ENCODE measurements around the gene DOC2B. TPM values are rescaled to one million over a fixed set of nuclear protein-coding genes. Genes with fewer than 3 reads are reported as not detected.

DOC2B gene
- total RNA-seq, 1 donor from 2014 or later: 0.32 TPM

GRCh38 chr17:178292-179065 lies 3.0 kb downstream of the DOC2B start:
- H3K9me3 Mint-ChIP-seq (ENCODE audit: low read depth): no peaks in the 10 kb centered on the region
- peaks cover 6% of the 10 kb centered on the region for H3K4me1 Mint-ChIP-seq (ENCODE audit: low read depth)
- no peak for DNase-seq (ENCODE audit: low spot score)
- peaks cover 30% of the 10 kb centered on the region for H3K27me3 Mint-ChIP-seq (ENCODE audit: low read depth)
- no peak for TF ChIP-seq CTCF (IDR thresholded peaks at IDR 0.05)
- no peak overlapping the region for H3K4me3 Mint-ChIP-seq (ENCODE audit: unreplicated experiment)
- no peaks in the 10 kb centered on the region for H3K36me3 Mint-ChIP-seq (ENCODE audit: low read depth)
- H3K27ac Mint-ChIP-seq (ENCODE audit: unreplicated experiment): no peak overlapping the region

- peaks cover 6% of the 10 kb centered on the region for H3K4me1 Mint-ChIP-seq (ENCODE audit: low read depth)
- TF ChIP-seq CTCF (IDR thresholded peaks at IDR 0.05): no peak
- DNase-seq (ENCODE audit: low spot score): no peak
- peaks cover 23% of the 10 kb centered on the region for H3K27me3 Mint-ChIP-seq (ENCODE audit: low read depth)
- no peak overlapping the region for H3K4me3 Mint-ChIP-seq (ENCODE audit: unreplicated experiment)
- H3K36me3 Mint-ChIP-seq (ENCODE audit: low read depth): no peaks in the 10 kb centered on the region
- H3K9me3 Mint-ChIP-seq (ENCODE audit: low read depth): no peaks in the 10 kb centered on the region
- H3K27ac Mint-ChIP-seq (ENCODE audit: unreplicated experiment): no peak overlapping the region
These were observed 3.7 kb downstream of the DOC2B start for GRCh38 chr17:177762-178161.

- H3K27me3 Mint-ChIP-seq (ENCODE audit: low read depth): peaks cover 20% of the 10 kb centered on the region
- TF ChIP-seq CTCF (IDR thresholded peaks at IDR 0.05): no peak
These were observed 4.3 kb downstream of the DOC2B start for GRCh38 chr17:177155-177554.

GRCh38 chr17:173166-173911 lies 8.1 kb downstream of the DOC2B start:
- DNase-seq (ENCODE audit: low spot score): no peak
- Mint-ChIP-seq H3K4me1 (ENCODE audit: low read depth) (no peaks in the 10 kb centered on the region), H3K36me3 (ENCODE audit: low read depth) (no peaks in the 10 kb centered on the region), H3K27ac (ENCODE audit: unreplicated experiment) (no peak overlapping the region), H3K27me3 (ENCODE audit: low read depth) (peaks cover 18% of the 10 kb centered on the region), H3K4me3 (ENCODE audit: unreplicated experiment) (no peak overlapping the region), H3K9me3 (ENCODE audit: low read depth) (no peaks in the 10 kb centered on the region)
- TF ChIP-seq CTCF (IDR thresholded peaks at IDR 0.05): no peak

More at GRCh38 chr17:177155-177554, 4.3 kb downstream of the DOC2B start:
- Mint-ChIP-seq H3K4me3 (ENCODE audit: unreplicated experiment) (no peak overlapping the region), H3K27ac (ENCODE audit: unreplicated experiment) (no peak overlapping the region), H3K36me3 (ENCODE audit: low read depth) (no peaks in the 10 kb centered on the region), H3K4me1 (ENCODE audit: low read depth) (peaks cover 4% of the 10 kb centered on the region), H3K9me3 (ENCODE audit: low read depth) (no peaks in the 10 kb centered on the region)
- DNase-seq (ENCODE audit: low spot score): no peak

GRCh38 chr17:172401-172800 lies 9.0 kb downstream of the DOC2B start:
- Mint-ChIP-seq H3K27ac (ENCODE audit: unreplicated experiment) (no peak overlapping the region), H3K4me3 (ENCODE audit: unreplicated experiment) (no peak overlapping the region), H3K4me1 (ENCODE audit: low read depth) (no peaks in the 10 kb centered on the region), H3K9me3 (ENCODE audit: low read depth) (no peaks in the 10 kb centered on the region), H3K36me3 (ENCODE audit: low read depth) (no peaks in the 10 kb centered on the region), H3K27me3 (ENCODE audit: low read depth) (peaks cover 10% of the 10 kb centered on the region)
- no peak for DNase-seq (ENCODE audit: low spot score)
- TF ChIP-seq CTCF (IDR thresholded peaks at IDR 0.05): no peak
